ENCODE data around the gene FAAH.

Gene FAAH

GRCh38 chr1:46401154-46401913 is 7.2 kb downstream of the FAAH start:
- DNase-seq: no peak

GRCh38 chr1:46401964-46402626 is 8.0 kb downstream of the FAAH start:
- peak in 1 of 2 donors; percentile 35 for DNase-seq

GRCh38 chr1:46403916-46404315 is 9.8 kb downstream of the FAAH start:
- DNase-seq: no peak

GRCh38 chr1:46404482-46405196 is 10.5 kb downstream of the FAAH start:
- DNase-seq: no peak

GRCh38 chr1:46405197-46405555 is 11.1 kb downstream of the FAAH start:
- DNase-seq: no peak

GRCh38 chr1:46405724-46406123 is 11.6 kb downstream of the FAAH start:
- DNase-seq: no peak

DNA sequence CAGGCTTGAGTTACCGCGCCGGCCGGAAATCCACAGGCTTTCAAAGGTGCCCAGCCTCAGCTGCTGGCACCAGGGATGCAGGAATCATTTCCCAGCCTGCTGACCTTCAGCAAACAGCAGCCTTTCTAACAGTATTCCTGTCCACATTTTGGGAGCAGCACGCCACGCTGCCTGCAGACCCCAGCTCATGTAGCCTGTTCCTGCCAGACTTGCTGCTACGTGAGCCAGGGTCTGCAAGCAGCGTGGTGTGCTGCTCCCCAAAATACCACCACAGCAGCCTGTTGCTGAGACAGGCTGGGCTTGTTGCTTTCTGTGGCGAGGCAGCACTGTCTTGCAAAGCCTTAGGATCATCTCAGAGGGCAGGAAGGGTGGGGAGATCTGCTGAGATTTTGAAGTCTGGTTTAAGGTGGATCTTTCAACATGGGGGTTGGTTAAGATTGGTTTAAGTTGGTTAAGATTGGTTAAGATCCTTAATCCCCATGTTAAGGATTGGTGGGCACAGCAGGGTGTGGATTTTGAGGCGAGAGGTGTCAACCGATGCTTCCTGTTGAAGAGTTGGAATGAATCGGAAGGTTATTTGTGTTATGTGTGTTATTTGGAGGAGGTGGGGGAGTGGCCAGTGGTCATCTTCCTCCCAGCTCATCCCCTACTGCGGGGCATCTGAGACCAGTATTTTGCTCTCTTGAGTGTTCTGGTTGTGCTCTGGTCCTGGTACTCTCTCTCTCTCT is 12.9 kb downstream of the FAAH start:
- no peak for DNase-seq

- no peak for DNase-seq
Observed at GRCh38 chr1:46407636-46408035, 13.5 kb downstream of the FAAH start.

GRCh38 chr1:46408356-46409062 is 14.4 kb downstream of the FAAH start:
- DNase-seq: no peak

DNA sequence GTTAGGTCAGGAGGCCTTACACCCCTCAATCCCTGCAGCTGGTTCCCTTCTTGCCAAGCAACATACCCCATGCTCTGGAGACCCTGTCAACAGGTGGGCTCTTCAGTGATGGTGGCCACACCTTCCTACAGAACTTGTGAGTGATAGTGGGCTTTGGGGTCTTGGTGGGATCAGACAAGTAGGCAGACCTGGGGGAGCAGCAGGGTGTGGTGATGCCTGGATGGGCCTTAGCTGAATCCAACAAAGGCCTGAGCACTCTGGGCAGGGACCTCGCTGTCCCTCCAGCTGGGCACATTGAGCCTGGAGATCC is 14.9 kb downstream of the FAAH start:
- DNase-seq: no peak

DNA sequence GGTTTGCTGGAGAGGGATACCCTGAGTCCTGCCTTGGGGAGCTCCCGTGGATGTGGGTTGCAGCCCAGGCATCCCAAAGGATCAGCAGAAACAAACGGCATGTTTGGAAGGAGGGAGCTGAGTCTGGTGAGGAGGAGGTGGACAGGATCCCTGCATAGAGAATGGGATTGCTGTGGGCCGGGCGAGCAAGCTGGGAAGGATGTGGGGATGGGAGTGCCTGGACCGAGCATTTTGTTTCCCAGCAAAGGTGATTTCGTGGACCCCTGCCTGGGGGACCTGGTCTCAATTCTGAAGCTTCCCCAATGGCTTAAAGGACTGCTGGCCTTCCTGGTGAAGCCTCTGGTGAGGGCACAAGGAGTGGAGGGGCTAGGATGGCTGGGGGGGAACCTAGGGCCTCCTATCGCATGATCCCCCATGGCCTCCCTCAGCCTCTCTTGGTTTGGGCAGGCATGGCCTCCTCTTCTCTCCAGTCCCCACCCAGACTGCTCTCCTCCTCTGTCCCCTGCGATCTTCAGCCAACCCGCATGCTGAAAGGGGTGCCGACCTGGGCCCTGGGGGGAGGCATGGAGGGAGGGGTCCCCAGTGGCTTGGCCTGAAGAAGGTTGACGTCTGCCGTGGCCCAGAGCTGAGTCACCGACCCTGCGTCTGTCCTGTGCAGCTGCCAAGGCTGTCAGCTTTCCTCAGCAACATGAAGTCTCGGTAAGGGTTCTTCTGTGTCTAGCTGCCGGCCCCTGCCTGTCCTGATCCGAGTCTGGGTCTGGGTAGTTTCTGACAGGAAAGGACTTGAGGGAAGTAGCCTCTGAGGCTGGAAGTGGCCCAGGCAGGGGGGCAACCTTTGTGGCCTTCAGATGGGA is 16.3 kb downstream of the FAAH start:
- no peak for DNase-seq

DNA sequence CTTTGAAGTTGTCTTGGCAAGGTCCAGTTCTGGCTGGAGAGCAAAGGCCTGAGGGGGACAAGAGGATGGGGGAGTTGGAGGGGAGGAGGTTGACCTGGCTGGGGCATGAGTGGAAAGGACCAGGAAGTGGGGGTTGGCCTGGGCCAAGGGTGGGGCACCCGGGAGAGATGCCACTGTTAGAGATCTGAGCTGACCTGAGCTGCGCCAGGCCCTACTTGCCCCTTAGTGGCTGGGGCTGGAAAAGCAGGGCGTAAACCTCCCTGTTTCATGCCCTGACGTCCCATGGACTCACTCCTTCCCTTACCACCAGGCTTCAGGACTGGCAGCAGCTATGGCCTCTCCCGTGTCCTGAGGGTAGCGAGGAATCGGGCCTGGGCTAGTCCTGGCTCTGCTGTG is 16.9 kb downstream of the FAAH start:
- DNase-seq: no peak

GRCh38 chr1:46411601-46412341 is 17.7 kb downstream of the FAAH start:
- no peak for DNase-seq

GRCh38 chr1:46412893-46413595 is 18.9 kb downstream of the FAAH start:
- no peak for DNase-seq

DNA sequence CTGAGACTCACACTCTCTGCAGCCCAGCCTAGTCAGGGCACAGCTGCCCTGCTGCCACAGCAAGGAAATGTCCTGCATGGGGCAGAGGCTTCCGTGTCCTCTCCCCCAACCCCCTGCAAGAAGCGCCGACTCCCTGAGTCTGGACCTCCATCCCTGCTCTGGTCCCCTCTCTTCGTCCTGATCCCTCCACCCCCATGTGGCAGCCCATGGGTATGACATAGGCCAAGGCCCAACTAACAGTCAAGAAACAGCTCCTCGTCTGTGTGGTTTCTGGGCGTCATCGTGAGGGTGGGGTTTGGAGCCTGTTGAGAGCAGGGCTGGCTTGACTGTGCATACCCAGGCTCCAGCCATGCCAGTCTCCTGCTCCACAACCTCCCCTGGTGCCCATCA is 19.5 kb downstream of the FAAH start:
- DNase-seq: peak; percentile 13 to 46

DNA sequence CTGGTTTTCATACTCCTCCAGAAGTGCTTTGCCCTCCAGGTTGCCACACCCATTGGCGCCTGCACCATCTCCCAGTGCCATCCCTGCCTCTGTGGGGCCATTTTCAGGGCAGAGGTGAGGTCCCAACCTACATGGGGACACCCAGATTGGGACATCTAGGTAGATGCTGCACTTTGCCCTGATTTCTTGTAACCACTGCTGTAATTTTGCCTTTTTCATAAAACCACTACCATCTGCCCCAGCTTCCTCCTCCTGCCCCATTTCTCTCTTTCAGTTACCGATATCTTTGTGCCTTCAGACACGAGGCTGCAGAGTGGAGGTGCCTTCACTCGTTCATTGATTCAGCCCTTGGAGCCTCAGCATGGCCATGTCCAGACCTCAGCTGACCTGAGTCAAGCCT is 21.4 kb downstream of the FAAH start:
- DNase-seq: no peak

- DNase-seq: no peak
Observed at GRCh38 chr1:46418976-46419375, 24.9 kb downstream of the FAAH start.

- no peak for DNase-seq
Observed at GRCh38 chr1:46420533-46420915, 26.4 kb downstream of the FAAH start.

GRCh38 chr1:46421739-46422138 is 27.6 kb downstream of the FAAH start:
- DNase-seq: no peak

DNA sequence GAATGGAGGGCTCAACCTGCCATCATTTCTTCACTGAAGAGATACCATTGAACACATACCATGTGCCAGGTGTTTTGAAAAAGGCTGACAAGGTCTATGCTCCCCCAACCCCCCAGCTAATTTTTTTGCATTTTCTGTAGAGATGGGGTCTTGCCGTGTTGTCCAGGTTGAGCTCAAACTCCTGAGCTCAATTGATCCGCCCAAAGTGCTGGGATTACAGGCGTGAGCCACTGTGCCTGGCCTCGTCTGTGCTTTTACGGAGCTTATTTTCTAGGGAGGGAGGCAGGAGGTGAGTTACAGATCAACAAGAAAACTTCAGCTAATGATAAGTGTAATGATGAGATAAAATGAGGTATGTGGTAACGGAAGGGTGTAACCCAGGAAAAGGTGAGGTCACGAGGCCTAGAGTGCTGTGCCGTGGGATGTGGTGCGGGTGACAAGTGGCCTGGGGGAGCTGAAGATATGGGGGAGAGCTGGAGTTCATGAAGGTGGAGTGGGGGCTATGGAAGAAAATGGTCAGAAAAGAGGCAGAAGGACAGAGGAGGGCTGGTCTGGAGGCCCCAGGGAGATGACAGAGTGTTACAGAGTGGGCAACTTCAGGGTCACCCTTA is 28.2 kb downstream of the FAAH start:
- DNase-seq: peak in 1 of 2 donors; percentile 45

Data from CD4-positive, alpha-beta T cell treated with Interleukin-1 beta for 1 hour (primary cell).